Esophagus muscularis mucosa (tissue), 4 donors: ENCODE results near the gene RSRP1. TPM values are rescaled to one million over a fixed set of nuclear protein-coding genes. Genes with fewer than 3 reads are reported as not detected.
A peak's percentile ranks its signal among the peaks of the same experiment; 100 is the strongest.

ENCODE experiments used
- DNase-seq: peaks from one replicate; pipeline ENCODE4 v3.0.0-alpha.2; 2017; ENCODE audit errors: extremely low spot score
- H3K27ac ChIP-seq, 4 donors: fragments of 200-600 bp; sonication (generic); replicated peaks in 1 of 4; 1 replicate in 3 of 4; 2 replicates in 1 of 4; pipeline ENCODE4 v1.5.1; 2016 to 2019; ENCODE audit warnings: mild to moderate bottlenecking in 1 of 4
- H3K27me3 ChIP-seq, 4 donors: fragments of 200-600 bp; sonication (generic); one replicate each; pipeline versions ENCODE4 v1.5.1 to v1.6.0; 2016 to 2019
- H3K36me3 ChIP-seq, 4 donors: fragments of 200-600 bp; sonication (generic); one replicate each; pipeline ENCODE4 v1.5.1; 2016 to 2019
- H3K4me1 ChIP-seq, 4 donors: fragments of 200-600 bp; sonication (generic); one replicate each; pipeline ENCODE4 v1.5.1; 2016 to 2019
- H3K4me3 ChIP-seq, 4 donors: fragments of 200-600 bp; sonication (generic); 1 replicate in 2 of 4; 2 replicates in 2 of 4; pipeline ENCODE4 v1.5.1; 2016 to 2019; ENCODE audit warnings: mild to moderate bottlenecking in 4 of 4, moderate library complexity in 1 of 4
- H3K9me3 ChIP-seq, 4 donors: fragments of 200-600 bp; sonication (generic); 1 replicate in 3 of 4; 2 replicates in 1 of 4; pipeline ENCODE4 v1.5.1; 2016 to 2019
- EP300 ChIP-seq: sonication (generic); formaldehyde crosslinking; IDR thresholded peaks from one replicate; pipeline ENCODE4 v1.6.1; 2017; ENCODE audit warnings: antibody characterized with exemption
- POLR2A ChIP-seq: fragments of 450-650 bp; IDR thresholded peaks from one replicate; pipeline ENCODE4 v1.6.1; 2017; ENCODE audit warnings: antibody characterized with exemption, moderate library complexity, mild to moderate bottlenecking, low read depth
- POLR2AphosphoS5 ChIP-seq, 2 donors: sonication (generic); formaldehyde crosslinking; IDR thresholded peaks; one replicate each; pipeline ENCODE4 v1.6.1; 2017; ENCODE audit warnings: antibody characterized with exemption in 2 of 2
- WGBS: methylation state at CpG from one replicate; pipeline ENCODE4 v1.1.5; 2018; 5-methylcytosine and 5-hydroxymethylcytosine counted together
- intact Hi-C: fragments of 100-400 bp; cut with DNase I; formaldehyde crosslinking; loops from one replicate; pipeline ENCODE4 v1.15.1; 2023
- total RNA-seq, 4 donors: library from RNA; depleted of rRNA; stranded (reverse); fragments of >200 nt; gene quantifications; one replicate each; pipeline versions ENCODE4 v1.1.0 to v1.2.1, GENCODE V29; 2016
- TF ChIP-seq, protein P1 (sequence below), 3 experiments: fragments of 200-600 bp in 2 of 3; fragments of 450-650 bp in 1 of 3; sonication (generic) in 2 of 3; IDR thresholded peaks; one replicate each; pipeline ENCODE4 v1.5.1; 2017 to 2019; ENCODE audit warnings: antibody characterized with exemption in 3 of 3, mild to moderate bottlenecking in 2 of 3, moderate library complexity in 1 of 3

Gene RSRP1
- total RNA-seq, 4 donors from 2014 or later, result 33.7 to 75.2 (median 52.5) TPM

DNA sequence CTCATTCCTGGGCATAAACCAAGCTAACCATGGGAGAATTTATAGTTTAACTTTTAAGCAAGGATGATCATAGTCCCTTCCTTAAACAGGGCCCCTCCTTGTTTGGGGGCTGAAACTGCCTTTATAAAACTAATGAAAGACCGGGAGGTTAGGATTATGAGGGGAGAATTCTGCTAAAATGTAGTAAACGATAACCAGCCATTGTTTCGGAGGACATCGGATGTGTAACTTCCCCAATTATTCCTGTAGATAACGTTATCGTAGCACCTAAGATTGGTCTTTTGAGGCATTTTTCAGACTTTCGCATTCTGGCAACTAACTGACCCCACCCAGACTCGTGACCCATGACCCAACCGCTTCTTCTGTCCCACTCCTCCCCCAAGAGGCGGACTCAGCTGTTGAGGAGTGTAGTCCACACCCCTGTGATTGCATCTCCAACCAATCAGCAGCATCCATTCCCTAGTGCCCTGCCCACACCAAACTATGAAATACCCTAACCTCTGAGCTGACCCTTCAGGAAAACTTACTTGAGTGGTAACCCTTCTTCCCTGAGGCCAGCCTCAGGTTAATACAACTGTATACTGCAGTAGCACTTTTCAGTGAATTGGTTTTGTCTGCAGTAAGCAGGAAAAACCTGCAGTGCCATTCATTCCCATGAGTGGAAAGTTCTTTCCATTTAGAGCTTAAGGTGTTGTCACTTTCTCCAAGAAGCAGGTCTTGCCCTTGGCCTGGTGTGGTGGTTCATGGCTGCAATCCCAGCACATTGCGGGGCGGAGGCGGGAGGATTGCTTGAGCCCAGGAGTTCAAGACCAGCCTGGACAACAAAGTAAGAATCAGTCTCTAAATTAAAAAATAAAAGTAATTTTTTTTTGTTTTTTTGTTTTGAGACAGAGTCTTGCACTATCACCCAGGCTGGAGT is 14.1 kb downstream of the RSRP1 start:
- Histone ChIP-seq H3K9me3 (no peaks in the 10 kb centered on the region), H3K27ac (peak overlapping the region; percentile 89 to 95 (median 92)), H3K4me1 (peaks cover 28 to 51% (median 40%) of the 10 kb centered on the region in 4 donors), H3K36me3 (peaks cover 12 to 47% (median 30%) of the 10 kb centered on the region in 4 donors), H3K27me3 (no peaks in the 10 kb centered on the region), H3K4me3 (peak overlapping the region; percentile 71 to 93 (median 80))
- intact Hi-C loops, result no loop called here
- DNase-seq, result peak; percentile 94
- WGBS, result 23% methylated on average over 13 of the region's 13 CpGs
- TF ChIP-seq POLR2AphosphoS5 (IDR thresholded peaks at IDR 0.05) (peak in 1 of 2 donors; percentile 62), EP300 (no peak), POLR2A (no peak)

- peak within 1 kb of the TSS; percentile 89 to 95 (median 92) for H3K27ac ChIP-seq
- H3K4me1 ChIP-seq, result peaks cover 28 to 51% (median 38%) of the 10 kb centered on the region in 4 donors
- intact Hi-C loops, result no loop called here
- DNase-seq, result peak; percentile 98
- peaks cover 20 to 50% (median 38%) of the 10 kb centered on the region in 4 donors for H3K36me3 ChIP-seq
- peak within 1 kb of the TSS; percentile 71 to 93 (median 80) for H3K4me3 ChIP-seq
- no peaks in the 10 kb centered on the region for H3K27me3 ChIP-seq
- H3K9me3 ChIP-seq, result no peaks in the 10 kb centered on the region
- under 1% methylated on average over 29 of the region's 54 CpGs for WGBS
- TF ChIP-seq EP300, result no peak
- TF ChIP-seq, protein P1, sequence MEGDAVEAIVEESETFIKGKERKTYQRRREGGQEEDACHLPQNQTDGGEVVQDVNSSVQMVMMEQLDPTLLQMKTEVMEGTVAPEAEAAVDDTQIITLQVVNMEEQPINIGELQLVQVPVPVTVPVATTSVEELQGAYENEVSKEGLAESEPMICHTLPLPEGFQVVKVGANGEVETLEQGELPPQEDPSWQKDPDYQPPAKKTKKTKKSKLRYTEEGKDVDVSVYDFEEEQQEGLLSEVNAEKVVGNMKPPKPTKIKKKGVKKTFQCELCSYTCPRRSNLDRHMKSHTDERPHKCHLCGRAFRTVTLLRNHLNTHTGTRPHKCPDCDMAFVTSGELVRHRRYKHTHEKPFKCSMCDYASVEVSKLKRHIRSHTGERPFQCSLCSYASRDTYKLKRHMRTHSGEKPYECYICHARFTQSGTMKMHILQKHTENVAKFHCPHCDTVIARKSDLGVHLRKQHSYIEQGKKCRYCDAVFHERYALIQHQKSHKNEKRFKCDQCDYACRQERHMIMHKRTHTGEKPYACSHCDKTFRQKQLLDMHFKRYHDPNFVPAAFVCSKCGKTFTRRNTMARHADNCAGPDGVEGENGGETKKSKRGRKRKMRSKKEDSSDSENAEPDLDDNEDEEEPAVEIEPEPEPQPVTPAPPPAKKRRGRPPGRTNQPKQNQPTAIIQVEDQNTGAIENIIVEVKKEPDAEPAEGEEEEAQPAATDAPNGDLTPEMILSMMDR (IDR thresholded peaks at IDR 0.05), result no peak
- peak; percentile 91 to 95 for TF ChIP-seq POLR2AphosphoS5 (IDR thresholded peaks at IDR 0.05)
- TF ChIP-seq POLR2A, result peak; percentile 84
These were observed 15.0 kb downstream of the RSRP1 start, which contains the start of gene SYF2 for GRCh38 chr1:25232027-25232865. TSS of gene SYF2 (minus strand) at chr1:25232502. CDS start at chr1:25232467, 35 bp downstream.

- no peak overlapping the region for H3K27ac ChIP-seq
- no peaks in the 10 kb centered on the region for H3K9me3 ChIP-seq
- no peaks in the 10 kb centered on the region for H3K4me1 ChIP-seq
- WGBS, result 89% methylated on average over 3 of the region's 3 CpGs
- peaks cover 74 to 94% (median 92%) of the 10 kb centered on the region in 4 donors for H3K36me3 ChIP-seq
- H3K27me3 ChIP-seq, result no peaks in the 10 kb centered on the region
- DNase-seq, result no peak
- H3K4me3 ChIP-seq, result no peak overlapping the region
- intact Hi-C loops, result loop anchor here (10.0 kb wide), 1 partner anchor 569 kb away; no protein-coding TSS in a partner anchor
- TF ChIP-seq EP300, result no peak
- TF ChIP-seq POLR2AphosphoS5 (IDR thresholded peaks at IDR 0.05), result no peak
- TF ChIP-seq, protein P1 (IDR thresholded peaks at IDR 0.05), result no peak
- no peak for TF ChIP-seq POLR2A
These were observed 23.8 kb downstream of the RSRP1 start for GRCh38 chr1:25223471-25223870.

- Histone ChIP-seq H3K27me3 (no peaks in the 10 kb centered on the region), H3K27ac (no peak overlapping the region), H3K4me1 (no peaks in the 10 kb centered on the region), H3K4me3 (no peak overlapping the region), H3K36me3 (peaks cover 67 to 85% (median 83%) of the 10 kb centered on the region in 4 donors), H3K9me3 (no peaks in the 10 kb centered on the region)
- 87% methylated on average over 4 of the region's 4 CpGs for WGBS
- TF ChIP-seq, protein P1 (IDR thresholded peaks at IDR 0.05), result no peak
- TF ChIP-seq POLR2A (no peak), POLR2AphosphoS5 (IDR thresholded peaks at IDR 0.05) (no peak), EP300 (no peak)
- intact Hi-C loops, result loop anchor here (10.0 kb wide), 1 partner anchor 568 kb away; no protein-coding TSS in a partner anchor
- no peak for DNase-seq
These were observed 24.6 kb downstream of the RSRP1 start for GRCh38 chr1:25222606-25223005.
